ENCODE measurements around the gene CD14.
"Not testable (repeated sequence)": the region's sequence is repeated elsewhere in the genome, so short reads cannot be mapped to it uniquely, and the experiment has no call there.

Gene CD14

DNA sequence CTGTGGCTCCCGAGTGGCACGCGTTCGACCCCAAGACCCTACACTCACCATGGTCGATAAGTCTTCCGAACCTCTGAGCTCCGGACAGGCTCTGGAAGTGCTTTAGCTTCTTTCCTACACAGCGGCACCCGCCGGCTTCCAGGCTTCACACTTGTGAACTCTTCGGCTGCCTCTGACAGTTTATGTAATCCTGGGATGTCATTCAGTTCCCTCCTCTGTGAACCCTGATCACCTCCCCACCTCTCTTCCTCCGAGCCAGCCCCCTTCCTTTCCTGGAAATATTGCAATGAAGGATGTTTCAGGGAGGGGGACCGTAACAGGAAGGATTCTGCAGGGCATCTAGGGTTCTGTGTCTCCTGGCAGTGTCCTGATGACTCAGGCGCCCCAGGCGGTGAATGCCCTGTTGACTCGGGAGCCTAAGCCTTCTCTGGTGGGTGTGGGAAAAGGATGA, at the start of gene CD14:
TSS of gene CD14 (minus strand) at position 155 of the 451 bp plus-strand sequence. CDS start at position 51, 104 bp downstream.
- Mint-ChIP-seq H3K27ac (no peak within 1 kb of the TSS), H3K4me1 (peaks cover 22% of the 10 kb centered on the region), H3K36me3 (no peaks in the 10 kb centered on the region), H3K27me3 (peaks cover 6% of the 10 kb centered on the region), H3K9me3 (no peaks in the 10 kb centered on the region), H3K4me3 (peak within 1 kb of the TSS; percentile 88)
- DNase-seq (ENCODE audit: low spot score in 2 of 2) (no peak), ATAC-seq (ENCODE audit: low read depth) (no peak)

DNA sequence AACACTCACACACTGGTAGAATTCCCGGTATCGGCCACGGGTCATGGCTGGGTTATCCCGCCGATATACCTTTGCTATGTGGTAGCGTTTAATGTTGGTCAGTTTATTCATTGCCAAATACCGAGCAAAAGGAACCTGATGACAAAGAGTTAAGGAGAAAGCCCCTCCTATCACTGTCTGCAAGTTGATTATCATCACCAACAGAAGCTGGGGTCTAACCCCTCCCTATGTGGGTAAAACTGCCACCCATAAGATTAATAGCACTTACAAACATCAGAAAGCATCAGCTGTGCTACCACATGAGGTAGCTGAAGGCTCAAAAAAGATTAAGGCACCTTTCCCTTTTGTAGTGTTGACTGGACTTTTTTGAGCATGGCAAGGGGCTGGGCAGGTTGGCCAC, 46.0 kb upstream of the CD14 start:
- Mint-ChIP-seq H3K27me3 (no peaks in the 10 kb centered on the region), H3K4me3 (no peak overlapping the region), H3K4me1 (no peaks in the 10 kb centered on the region), H3K9me3 (no peaks in the 10 kb centered on the region), H3K27ac (no peak overlapping the region), H3K36me3 (peaks cover 23% of the 10 kb centered on the region)
- no peak for ATAC-seq (ENCODE audit: low read depth)
- DNase-seq (ENCODE audit: low spot score in 2 of 2): no peak

DNA sequence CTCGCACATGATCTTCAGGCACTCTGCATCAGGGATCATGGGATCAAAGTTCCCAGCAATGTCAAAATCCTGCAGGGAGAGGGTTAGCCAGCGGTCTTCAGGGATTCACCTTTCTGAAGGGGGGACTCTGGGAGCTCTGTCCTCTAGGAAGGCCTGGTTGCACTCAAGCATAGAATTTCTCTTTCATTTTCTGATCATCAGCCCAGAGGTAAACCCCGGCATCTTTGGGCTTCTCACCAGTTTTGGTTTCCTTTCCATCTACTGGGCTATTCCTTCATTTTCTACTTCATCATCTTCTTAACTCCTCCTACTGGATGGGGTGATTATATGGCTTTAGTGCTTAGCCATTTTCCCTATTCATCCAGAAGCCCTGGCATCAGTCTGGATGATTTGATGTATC, 45.0 kb upstream of the CD14 start:
- Mint-ChIP-seq H3K27me3 (no peaks in the 10 kb centered on the region), H3K4me3 (no peak overlapping the region), H3K27ac (no peak overlapping the region), H3K36me3 (peaks cover 24% of the 10 kb centered on the region), H3K4me1 (no peaks in the 10 kb centered on the region), H3K9me3 (no peaks in the 10 kb centered on the region)
- ATAC-seq (ENCODE audit: low read depth): no peak
- DNase-seq (ENCODE audit: low spot score in 2 of 2): no peak

DNA sequence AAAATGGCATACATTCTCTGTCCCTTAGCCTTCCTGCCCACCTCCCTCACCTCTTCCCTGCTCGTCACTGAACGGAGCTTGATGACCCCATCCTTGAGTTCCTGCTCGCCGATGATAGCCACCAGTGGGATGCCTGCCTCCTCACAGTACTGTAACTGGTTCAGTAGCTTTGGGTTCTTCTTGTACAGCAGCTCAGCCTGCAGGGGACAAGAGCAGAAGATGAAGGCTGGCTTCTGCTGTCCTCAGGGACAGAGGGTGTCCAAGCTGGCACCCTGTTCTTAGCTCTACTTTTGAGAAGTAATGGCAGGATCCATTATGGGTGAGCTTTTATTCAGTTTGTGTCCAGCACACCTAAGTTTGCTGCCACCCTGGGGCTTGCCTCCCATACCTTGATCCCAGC, 41.7 kb upstream of the CD14 start:
- no peaks in the 10 kb centered on the region for H3K9me3 Mint-ChIP-seq
- no peak overlapping the region for H3K4me3 Mint-ChIP-seq
- DNase-seq (ENCODE audit: low spot score in 2 of 2): no peak
- no peak for ATAC-seq (ENCODE audit: low read depth)
- H3K36me3 Mint-ChIP-seq: peaks cover 23% of the 10 kb centered on the region
- no peak overlapping the region for H3K27ac Mint-ChIP-seq
- no peaks in the 10 kb centered on the region for H3K4me1 Mint-ChIP-seq
- no peaks in the 10 kb centered on the region for H3K27me3 Mint-ChIP-seq

DNA sequence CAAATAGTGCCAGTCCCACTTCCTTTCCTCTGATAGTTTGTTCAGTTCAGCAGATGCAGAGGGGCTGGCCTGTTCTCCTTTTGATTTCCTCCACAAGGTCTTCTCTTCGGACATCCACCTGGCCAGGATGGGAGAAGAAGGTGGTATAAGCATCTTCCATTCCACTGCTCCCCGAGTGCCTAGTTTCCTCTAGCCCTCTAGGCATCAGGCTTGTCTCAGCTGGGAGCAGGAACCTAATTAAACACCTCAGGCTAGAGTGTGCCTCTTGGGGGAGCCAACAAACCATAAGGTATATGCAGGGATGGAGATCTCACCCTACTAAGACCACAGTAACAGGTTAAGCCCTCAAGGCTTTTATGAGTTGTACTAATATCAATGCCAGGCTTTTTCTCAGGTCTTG, 41.2 kb upstream of the CD14 start:
- ATAC-seq (ENCODE audit: low read depth) (no peak), DNase-seq (ENCODE audit: low spot score in 2 of 2) (no peak)
- Mint-ChIP-seq H3K27ac (no peak overlapping the region), H3K27me3 (no peaks in the 10 kb centered on the region), H3K4me3 (no peak overlapping the region), H3K36me3 (peaks cover 22% of the 10 kb centered on the region), H3K4me1 (no peaks in the 10 kb centered on the region), H3K9me3 (no peaks in the 10 kb centered on the region)

DNA sequence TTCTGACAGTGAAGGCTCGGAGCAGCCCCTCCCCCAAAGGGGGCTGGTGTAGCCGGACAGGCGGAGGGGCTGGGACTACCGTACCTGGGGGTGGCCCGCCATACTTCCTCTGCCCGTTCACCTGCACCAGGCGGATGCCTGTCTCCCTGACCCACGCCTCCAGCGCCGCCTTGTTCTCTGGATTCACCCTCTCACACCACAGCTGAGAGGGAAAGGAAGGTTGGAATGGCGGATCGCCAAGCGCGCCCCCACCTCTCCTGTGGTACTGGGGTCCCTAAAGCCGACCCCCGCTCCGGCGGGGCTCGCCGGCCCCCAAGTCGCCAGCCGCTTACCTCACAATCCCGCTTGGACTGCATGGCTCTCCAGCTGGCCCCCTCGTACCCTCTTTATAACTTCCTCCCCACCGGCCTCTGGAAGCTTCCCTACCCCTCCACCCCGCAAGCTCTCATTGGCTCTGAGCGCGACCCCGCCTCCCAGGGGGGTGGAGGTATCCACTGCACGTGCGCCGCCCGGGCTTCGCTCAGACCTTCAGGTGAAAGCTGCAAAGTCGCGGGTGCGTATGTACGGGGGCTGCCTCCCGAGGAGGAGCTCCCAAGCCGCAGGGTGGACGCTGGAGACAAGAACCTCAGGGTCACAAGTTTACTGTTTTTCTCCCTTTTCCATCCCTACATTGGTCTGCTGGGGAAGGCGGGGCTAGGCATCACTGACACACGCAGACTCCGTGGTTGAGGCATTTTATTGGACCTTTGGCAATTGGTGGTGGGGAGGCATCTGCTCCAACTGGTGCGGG, 40.4 kb upstream of the CD14 start, which contains the start of gene DND1:
TSS of gene DND1 (minus strand) at position 390 of the 790 bp plus-strand sequence. CDS start at position 356, 34 bp downstream.
- H3K27ac Mint-ChIP-seq: no peak within 1 kb of the TSS
- no peaks in the 10 kb centered on the region for H3K9me3 Mint-ChIP-seq
- H3K4me3 Mint-ChIP-seq: no peak within 1 kb of the TSS
- H3K4me1 Mint-ChIP-seq: no peaks in the 10 kb centered on the region
- peaks cover 28% of the 10 kb centered on the region for H3K36me3 Mint-ChIP-seq
- ATAC-seq (ENCODE audit: low read depth) (no peak), DNase-seq (ENCODE audit: low spot score in 2 of 2) (no peak)
- H3K27me3 Mint-ChIP-seq: no peaks in the 10 kb centered on the region

DNA sequence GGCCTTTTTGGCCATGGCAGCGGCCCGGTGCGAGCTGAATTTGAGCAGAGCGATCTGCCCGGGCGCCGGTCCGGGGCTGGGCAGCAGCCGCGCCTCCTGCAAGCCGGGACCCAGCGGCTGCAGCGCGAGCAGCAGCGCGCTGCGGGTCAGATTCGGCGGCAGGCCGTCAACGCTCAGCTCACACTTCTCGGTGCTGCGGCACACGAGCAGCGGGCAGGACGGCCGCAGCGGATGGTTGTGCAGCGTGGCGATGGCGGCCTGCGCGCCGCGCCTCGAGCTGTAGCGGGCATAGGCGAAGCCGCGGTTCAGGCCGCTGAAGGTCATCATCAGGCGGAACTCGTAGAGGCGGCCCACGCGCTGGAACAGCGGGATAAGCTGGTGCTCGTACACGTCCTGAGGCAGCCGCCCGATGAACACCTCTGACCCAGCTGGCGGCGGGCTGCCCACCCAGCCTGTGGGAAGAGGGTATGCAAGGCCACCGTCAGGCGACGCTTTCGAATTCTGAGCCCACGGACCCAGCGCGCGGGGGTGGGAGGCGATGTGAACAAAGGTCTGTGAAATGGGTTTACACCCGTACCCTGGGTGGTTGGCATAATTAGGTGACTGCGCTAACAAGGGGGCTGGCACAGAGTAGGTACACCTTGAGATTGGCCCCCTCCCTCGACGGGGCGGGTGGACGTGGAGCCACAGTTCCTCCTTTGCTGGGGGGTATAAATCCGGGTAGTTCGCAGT, 39.6 kb upstream of the CD14 start:
- Mint-ChIP-seq H3K27me3 (no peaks in the 10 kb centered on the region), H3K36me3 (peaks cover 31% of the 10 kb centered on the region), H3K4me3 (no peak overlapping the region), H3K9me3 (no peaks in the 10 kb centered on the region), H3K27ac (no peak overlapping the region), H3K4me1 (peaks cover 4% of the 10 kb centered on the region)
- no peak for ATAC-seq (ENCODE audit: low read depth)
- no peak for DNase-seq (ENCODE audit: low spot score in 2 of 2)

DNA sequence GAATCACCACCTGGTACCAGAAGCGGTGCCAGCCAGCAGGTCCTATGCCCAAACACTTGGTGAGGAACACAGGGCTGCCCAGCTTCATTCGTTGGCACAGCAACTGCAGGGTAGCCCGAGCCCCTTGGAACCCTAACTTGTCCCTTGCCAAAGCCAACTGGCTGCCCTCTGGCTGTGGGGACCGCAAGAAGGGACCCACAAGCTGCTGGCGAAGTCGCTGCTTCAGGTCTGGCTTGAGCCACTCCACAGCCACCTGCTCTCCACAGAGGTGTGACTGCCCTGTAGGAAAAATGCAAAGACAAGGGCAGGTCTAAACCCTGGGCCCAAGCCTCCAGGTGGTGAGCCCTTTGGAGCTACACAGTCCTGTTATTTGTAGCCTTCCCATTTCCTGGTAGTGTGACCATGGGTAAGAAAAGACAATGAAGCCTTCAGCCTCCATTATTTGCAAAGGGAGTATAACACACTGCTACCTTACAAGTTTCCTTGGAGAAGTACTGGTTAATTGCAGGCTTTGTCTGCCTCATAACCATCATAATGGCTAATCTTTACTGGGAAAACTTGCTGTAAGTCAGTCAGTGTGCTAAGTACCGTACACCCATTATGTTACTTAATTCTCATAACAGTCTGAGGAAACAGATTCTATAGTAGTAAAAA, 38.6 kb upstream of the CD14 start:
- no peaks in the 10 kb centered on the region for H3K27me3 Mint-ChIP-seq
- H3K4me3 Mint-ChIP-seq: no peak overlapping the region
- DNase-seq (ENCODE audit: low spot score in 2 of 2) (no peak), ATAC-seq (ENCODE audit: low read depth) (no peak)
- peaks cover 27% of the 10 kb centered on the region for H3K36me3 Mint-ChIP-seq
- no peak overlapping the region for H3K27ac Mint-ChIP-seq
- H3K9me3 Mint-ChIP-seq: no peaks in the 10 kb centered on the region
- H3K4me1 Mint-ChIP-seq: peaks cover 14% of the 10 kb centered on the region

DNA sequence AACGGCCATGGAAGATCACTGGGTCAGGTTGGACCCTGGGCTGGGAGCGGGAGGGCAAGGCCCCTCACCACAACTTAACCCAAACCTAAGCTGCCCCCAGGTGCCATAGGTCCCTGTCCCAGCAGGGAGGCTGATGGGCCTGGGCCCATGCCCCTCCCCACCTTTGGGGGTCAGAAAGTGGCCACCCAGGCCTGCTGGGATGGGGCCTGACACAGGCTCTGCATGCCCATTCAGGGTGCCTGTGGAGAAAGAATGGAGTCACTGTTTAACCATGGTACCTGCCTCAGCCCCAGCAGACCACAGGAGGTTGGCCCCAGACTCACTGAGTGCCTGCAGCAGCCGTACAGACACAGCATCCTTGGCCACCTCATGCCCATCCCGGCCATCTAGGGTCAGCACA, 38.1 kb upstream of the CD14 start:
- Mint-ChIP-seq H3K4me1 (peaks cover 17% of the 10 kb centered on the region), H3K36me3 (peaks cover 26% of the 10 kb centered on the region)
- H3K9me3 Mint-ChIP-seq; ATAC-seq (ENCODE audit: low read depth); H3K27me3 Mint-ChIP-seq; H3K4me3 Mint-ChIP-seq; H3K27ac Mint-ChIP-seq; DNase-seq (ENCODE audit: low spot score in 2 of 2): not testable (repeated sequence)

DNA sequence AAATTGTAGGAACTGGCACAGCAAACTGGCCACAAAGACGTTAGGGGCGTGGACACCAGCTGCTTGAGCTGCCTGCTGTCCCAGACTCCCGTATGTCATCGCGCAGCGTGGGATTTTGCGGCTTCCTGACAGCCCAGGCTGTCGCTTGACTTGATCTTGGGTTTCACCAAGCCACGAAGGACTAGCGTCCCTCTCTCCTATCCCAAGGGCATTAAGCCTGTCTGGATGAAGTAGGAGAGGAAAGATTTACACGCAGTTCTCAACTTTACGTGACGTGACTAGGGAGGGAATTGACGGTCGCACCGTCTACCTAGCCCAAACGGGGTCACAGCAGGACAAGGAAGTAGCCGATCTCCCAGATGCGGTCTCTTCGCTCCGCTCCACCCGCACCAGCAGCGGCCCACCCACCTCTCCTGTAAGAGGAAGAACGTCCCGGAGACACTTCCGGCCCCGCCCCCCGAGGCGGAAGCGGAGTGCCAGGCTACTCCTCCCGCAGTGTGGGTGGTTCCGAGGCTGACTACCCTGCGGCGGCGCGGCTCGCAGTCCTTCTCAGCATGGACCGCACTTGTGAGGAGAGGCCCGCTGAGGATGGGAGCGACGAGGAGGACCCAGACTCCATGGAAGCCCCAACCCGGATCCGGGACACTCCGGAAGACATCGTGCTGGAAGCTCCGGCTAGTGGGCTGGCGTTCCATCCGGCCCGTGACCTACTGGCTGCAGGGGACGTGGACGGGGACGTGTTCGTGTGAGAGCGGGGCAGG, 31.6 kb upstream of the CD14 start, which contains the start of gene WDR55:
TSS of gene WDR55 (plus strand) at position 546 of the 761 bp plus-strand sequence. CDS start at position 555, 9 bp downstream.
- H3K9me3 Mint-ChIP-seq: peaks cover 2% of the 10 kb centered on the region

DNA sequence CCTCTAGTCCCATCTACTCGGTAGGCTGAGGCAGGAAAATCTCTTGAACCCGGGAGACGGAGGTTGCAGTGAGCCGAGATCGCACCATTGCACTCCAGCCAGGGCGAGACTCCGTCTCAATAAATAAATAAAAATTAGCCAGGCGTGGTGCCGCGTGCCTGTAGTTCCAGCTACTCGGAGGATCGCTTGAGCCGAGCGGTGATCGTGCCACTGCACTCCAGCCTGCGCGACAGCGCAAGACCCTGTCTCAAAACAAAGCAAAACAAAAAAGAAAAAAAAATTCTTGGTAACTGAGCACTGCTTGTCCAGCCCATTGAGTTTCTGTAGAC, 31.0 kb upstream of the CD14 start:
- Mint-ChIP-seq H3K27me3 (no peaks in the 10 kb centered on the region), H3K9me3 (peaks cover 2% of the 10 kb centered on the region), H3K4me1 (peaks cover 24% of the 10 kb centered on the region), H3K4me3 (peak overlapping the region; percentile 98), H3K27ac (peak overlapping the region; percentile 95), H3K36me3 (peaks cover 35% of the 10 kb centered on the region)
- DNase-seq (ENCODE audit: low spot score in 2 of 2): no peak
- ATAC-seq (ENCODE audit: low read depth): no peak

More for the DNA sequence above, 31.6 kb upstream of the CD14 start, which contains the start of gene WDR55:
- DNase-seq (ENCODE audit: low spot score in 2 of 2) (peak; percentile 84 to 87), ATAC-seq (ENCODE audit: low read depth) (peak; percentile 96)
- Mint-ChIP-seq H3K27ac (peak within 1 kb of the TSS; percentile 95), H3K27me3 (no peaks in the 10 kb centered on the region), H3K4me1 (peaks cover 24% of the 10 kb centered on the region), H3K36me3 (peaks cover 39% of the 10 kb centered on the region), H3K4me3 (peak within 1 kb of the TSS; percentile 98)

DNA sequence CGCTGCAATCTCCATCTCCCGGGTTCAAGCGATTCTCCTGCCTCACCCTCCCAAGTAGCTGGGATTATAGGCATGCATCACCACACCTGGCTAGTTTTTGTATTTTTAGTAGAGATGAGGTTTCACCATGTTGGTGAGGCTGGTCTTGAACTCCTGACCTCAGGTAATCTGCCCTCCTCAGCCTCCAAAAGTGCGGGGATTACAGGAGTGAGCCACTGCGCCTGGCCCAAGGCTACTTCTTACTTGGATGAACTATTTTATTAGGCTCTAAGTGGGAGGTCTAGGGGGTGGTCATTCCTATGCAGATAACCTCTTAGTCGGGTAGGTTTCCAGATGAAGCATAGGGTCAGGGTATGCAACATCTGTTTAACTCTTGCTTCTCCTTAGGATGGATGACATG, 27.4 kb upstream of the CD14 start:
- H3K4me1 Mint-ChIP-seq; H3K4me3 Mint-ChIP-seq; H3K27ac Mint-ChIP-seq; H3K27me3 Mint-ChIP-seq; H3K9me3 Mint-ChIP-seq; DNase-seq (ENCODE audit: low spot score in 2 of 2); ATAC-seq (ENCODE audit: low read depth): not testable (repeated sequence)
- H3K36me3 Mint-ChIP-seq: peaks cover 38% of the 10 kb centered on the region

DNA sequence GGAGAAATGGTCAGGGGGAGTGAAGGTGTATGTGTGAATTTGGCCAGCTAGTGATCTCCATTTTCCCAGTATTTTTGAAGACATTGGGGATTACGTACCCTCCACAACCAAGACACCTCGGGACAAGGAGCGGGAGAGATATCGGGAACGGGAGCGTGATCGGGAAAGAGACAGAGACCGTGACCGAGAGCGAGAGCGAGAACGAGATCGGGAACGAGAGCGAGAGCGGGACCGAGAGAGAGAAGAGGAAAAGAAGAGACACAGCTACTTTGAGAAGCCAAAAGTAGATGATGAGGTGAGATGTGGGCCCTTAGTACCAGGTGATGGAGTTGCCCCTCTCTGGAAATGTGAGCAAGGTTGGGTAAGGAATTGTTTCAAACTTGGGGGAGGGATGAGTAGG, 25.9 kb upstream of the CD14 start:
- no peak overlapping the region for H3K4me3 Mint-ChIP-seq

More for the DNA sequence above, 25.9 kb upstream of the CD14 start:
- no peaks in the 10 kb centered on the region for H3K27me3 Mint-ChIP-seq
- peaks cover 47% of the 10 kb centered on the region for H3K36me3 Mint-ChIP-seq
- H3K9me3 Mint-ChIP-seq: no peaks in the 10 kb centered on the region
- no peaks in the 10 kb centered on the region for H3K4me1 Mint-ChIP-seq
- DNase-seq (ENCODE audit: low spot score in 2 of 2) (no peak), ATAC-seq (ENCODE audit: low read depth) (no peak)
- H3K27ac Mint-ChIP-seq: no peak overlapping the region
